Smooth muscle cell (in vitro differentiated cells): ENCODE results near the gene PTPRM. TPM values are rescaled to one million over a fixed set of nuclear protein-coding genes. Genes with fewer than 3 reads are reported as not detected.

Experiments
- DNase-seq: peaks from one replicate; lab custom pipeline; 2025; ENCODE audit not compliant: unreplicated experiment; lab: John Stamatoyannopoulos, UW
- H2AFZ ChIP-seq: fragments of 200-600 bp; sonication (generic); 2 replicates; pipeline ENCODE4 v1.6.0; 2016; ENCODE audit warnings: antibody characterized with exemption, low read depth, mild to moderate bottlenecking
- H3F3A ChIP-seq: fragments of 200-600 bp; sonication (generic); 2 replicates; pipeline ENCODE4 v1.6.0; 2017; ENCODE audit warnings: antibody characterized with exemption, low read depth
- H3K27ac ChIP-seq: fragments of 200-600 bp; sonication (generic); 2 replicates; pipeline ENCODE4 v1.5.1; 2016; ENCODE audit warnings: low read depth, mild to moderate bottlenecking
- H3K27me3 ChIP-seq: fragments of 200-600 bp; sonication (generic); 2 replicates; pipeline ENCODE4 v1.6.1; 2016; ENCODE audit warnings: low read depth, mild to moderate bottlenecking
- H3K36me3 ChIP-seq: fragments of 200-600 bp; sonication (generic); 2 replicates; pipeline ENCODE4 v1.5.1; 2016; ENCODE audit warnings: low read depth
- H3K4me1 ChIP-seq: fragments of 200-600 bp; sonication (generic); 2 replicates; pipeline ENCODE4 v1.5.1; 2016; ENCODE audit warnings: low read depth
- H3K4me2 ChIP-seq: fragments of 200-600 bp; sonication (generic); 2 replicates; pipeline ENCODE4 v1.6.0; 2016; ENCODE audit warnings: mild to moderate bottlenecking
- H3K4me3 ChIP-seq: fragments of 200-600 bp; sonication (generic); 2 replicates; pipeline ENCODE4 v1.5.1; 2016; ENCODE audit warnings: mild to moderate bottlenecking
- H3K79me2 ChIP-seq: fragments of 200-600 bp; sonication (generic); 2 replicates; pipeline ENCODE4 v1.6.0; 2016; ENCODE audit warnings: low read depth, mild to moderate bottlenecking
- H3K9ac ChIP-seq: fragments of 200-600 bp; sonication (generic); 2 replicates; pipeline ENCODE4 v1.6.0; 2016; ENCODE audit warnings: low read depth
- H3K9me3 ChIP-seq: fragments of 200-600 bp; sonication (generic); replicated peaks from 2 replicates; pipeline ENCODE4 v1.5.1; 2016; ENCODE audit warnings: low read depth
- H4K20me1 ChIP-seq: fragments of 200-600 bp; sonication (generic); 2 replicates; pipeline ENCODE4 v1.6.0; 2016; ENCODE audit warnings: low read depth
- CTCF ChIP-seq: fragments of 200-600 bp; sonication (generic); IDR thresholded peaks from 2 replicates; pipeline ENCODE4 v1.5.1; 2017; ENCODE audit warnings: borderline replicate concordance, mild to moderate bottlenecking, antibody characterized with exemption; ENCODE audit not compliant: insufficient read depth, poor library complexity, severe bottlenecking
- WGBS: methylation state at CpG from one replicate; pipeline ENCODE4 v1.1.7; 2016; ENCODE audit warnings: low lambda C conversion rate; 5-methylcytosine and 5-hydroxymethylcytosine counted together
- polyA plus RNA-seq: library from polyadenylated mRNA; unstranded; fragments of >200 nt; fragmentation: Nextera tagmentation; extraction: Ambion mirVana; gene quantifications from 2 replicates; pipeline ENCODE4 v1.2.1, GENCODE V29; 2016
- total RNA-seq: library from RNA; depleted of rRNA; stranded (reverse); fragments of >200 nt; gene quantifications from 2 replicates; pipeline ENCODE4 v1.2.3, GENCODE V29; 2014

Gene PTPRM
- total and polyA plus RNA-seq, 2 experiments from 2014 or later, result 57.5 to 115 TPM

DNA sequence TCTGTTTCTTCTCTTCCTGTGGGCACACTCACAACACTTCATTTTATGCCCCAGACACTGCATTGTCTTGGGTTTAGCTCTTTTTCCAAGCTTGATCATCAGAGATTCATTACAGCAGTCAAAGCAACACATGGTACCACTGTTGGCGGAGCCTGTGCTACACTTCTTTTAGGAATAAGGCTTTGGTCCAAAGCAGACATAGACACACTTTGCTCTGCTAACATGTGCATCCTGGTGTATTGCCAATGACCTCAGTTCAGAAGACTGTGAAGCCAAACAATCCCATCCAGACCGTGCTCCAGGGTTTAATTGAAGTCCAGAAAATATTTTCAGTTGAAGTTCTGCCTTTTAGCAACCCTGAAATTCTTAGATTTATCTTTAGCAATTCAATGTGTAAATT, 687.5 kb downstream of the PTPRM start:
- H3K9me3 ChIP-seq, result no peaks in the 10 kb centered on the region
- H3K4me3 ChIP-seq, result no peak overlapping the region
- 79% methylated on average over 2 of the region's 2 CpGs for WGBS
- no peaks in the 10 kb centered on the region for H3K4me1 ChIP-seq
- no peak for DNase-seq
- no peaks in the 10 kb centered on the region for H3K27me3 ChIP-seq
- no peak for TF ChIP-seq CTCF
- H4K20me1 ChIP-seq, result no peaks in the 10 kb centered on the region
- H3K36me3 ChIP-seq, result peaks cover 3% of the 10 kb centered on the region
- no peak overlapping the region for H2AFZ ChIP-seq
- H3K9ac ChIP-seq, result no peak overlapping the region
- no peak overlapping the region for H3K27ac ChIP-seq
- no peaks in the 10 kb centered on the region for H3K79me2 ChIP-seq
- H3F3A ChIP-seq, result no peaks in the 10 kb centered on the region
- H3K4me2 ChIP-seq, result no peak overlapping the region

DNA sequence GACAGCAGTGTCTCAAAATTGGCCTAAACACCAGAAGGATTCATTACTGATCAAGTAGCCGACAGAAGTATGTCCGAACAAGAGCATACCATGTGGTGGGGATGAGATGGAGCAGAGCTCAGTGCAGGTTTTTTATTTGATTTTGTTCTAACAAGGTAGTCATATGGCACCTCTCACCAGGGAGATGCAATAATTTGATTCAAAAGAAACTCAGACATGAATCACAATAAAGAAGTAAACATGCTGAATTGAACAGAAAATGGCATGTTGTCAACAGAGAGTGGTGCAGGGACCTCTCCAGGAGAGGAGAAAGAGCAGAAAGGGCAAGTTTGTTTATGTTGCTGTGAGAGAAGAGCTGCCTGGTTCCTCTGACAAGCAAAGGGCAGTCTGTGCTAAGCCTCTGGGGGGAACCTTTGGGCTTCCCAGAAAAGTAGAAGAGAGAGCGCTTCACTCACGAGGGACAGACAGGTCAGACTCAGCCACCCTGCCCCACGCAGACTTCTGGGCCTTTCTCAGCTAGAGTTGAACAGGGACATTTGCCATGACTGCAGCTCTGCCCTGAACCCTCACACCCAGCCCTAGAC, 690.8 kb downstream of the PTPRM start:
- 91% methylated on average over 5 of the region's 5 CpGs for WGBS
- Histone ChIP-seq H3K9me3 (no peaks in the 10 kb centered on the region), H3K27me3 (no peaks in the 10 kb centered on the region), H4K20me1 (no peaks in the 10 kb centered on the region), H3K9ac (no peak overlapping the region), H3F3A (no peaks in the 10 kb centered on the region), H3K79me2 (no peaks in the 10 kb centered on the region), H3K4me2 (no peak overlapping the region), H3K4me3 (no peak overlapping the region), H2AFZ (no peak overlapping the region), H3K4me1 (no peaks in the 10 kb centered on the region), H3K27ac (no peak overlapping the region), H3K36me3 (peaks cover 3% of the 10 kb centered on the region)
- DNase-seq, result no peak
- TF ChIP-seq CTCF, result no peak

- DNase-seq, result no peak
These were observed 693.2 kb downstream of the PTPRM start for GRCh38 chr18:8260319-8260718.

More at GRCh38 chr18:8260319-8260718, 693.2 kb downstream of the PTPRM start:
- H3K4me2 ChIP-seq, result no peak overlapping the region
- H4K20me1 ChIP-seq, result no peaks in the 10 kb centered on the region
- no peak overlapping the region for H3K4me3 ChIP-seq
- H3K36me3 ChIP-seq, result peaks cover 3% of the 10 kb centered on the region
- H3K27me3 ChIP-seq, result no peaks in the 10 kb centered on the region
- no peaks in the 10 kb centered on the region for H3K9me3 ChIP-seq
- H3K9ac ChIP-seq, result no peak overlapping the region
- 81% methylated on average over 1 of the region's 1 CpG for WGBS
- H3K27ac ChIP-seq, result no peak overlapping the region
- H3K4me1 ChIP-seq, result no peaks in the 10 kb centered on the region
- H3F3A ChIP-seq, result no peaks in the 10 kb centered on the region
- H3K79me2 ChIP-seq, result no peaks in the 10 kb centered on the region
- no peak for TF ChIP-seq CTCF
- no peak overlapping the region for H2AFZ ChIP-seq
